Inflammatory macrophage treated with lipopolysaccharide for 4 hours (primary cell): ENCODE measurements around the gene MAML2.

ENCODE experiments used
- DNase-seq: peaks from one replicate; pipeline ENCODE4 v3.0.0-alpha.2; 2020

MAML2 gene

DNA sequence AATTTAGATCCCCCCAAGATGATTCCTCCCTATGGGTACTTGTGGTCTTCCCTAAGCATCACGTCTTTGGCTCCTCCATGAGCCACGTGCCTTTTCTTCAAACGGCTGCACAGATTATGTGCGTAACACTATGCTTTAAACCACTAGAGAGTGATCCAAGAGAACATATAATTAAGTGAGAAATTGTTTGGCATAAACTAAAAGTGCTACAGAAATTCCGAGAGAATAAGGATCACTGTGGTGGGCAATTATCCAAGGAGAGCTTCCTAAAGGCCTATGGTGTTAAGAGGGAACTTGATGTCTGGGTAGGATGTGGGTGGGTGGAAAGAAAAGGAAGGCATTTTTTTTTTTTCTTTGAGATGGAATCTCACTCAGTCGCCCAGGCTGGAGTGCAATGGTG is 110.9 kb downstream of the MAML2 start:
- no peak for DNase-seq

DNA sequence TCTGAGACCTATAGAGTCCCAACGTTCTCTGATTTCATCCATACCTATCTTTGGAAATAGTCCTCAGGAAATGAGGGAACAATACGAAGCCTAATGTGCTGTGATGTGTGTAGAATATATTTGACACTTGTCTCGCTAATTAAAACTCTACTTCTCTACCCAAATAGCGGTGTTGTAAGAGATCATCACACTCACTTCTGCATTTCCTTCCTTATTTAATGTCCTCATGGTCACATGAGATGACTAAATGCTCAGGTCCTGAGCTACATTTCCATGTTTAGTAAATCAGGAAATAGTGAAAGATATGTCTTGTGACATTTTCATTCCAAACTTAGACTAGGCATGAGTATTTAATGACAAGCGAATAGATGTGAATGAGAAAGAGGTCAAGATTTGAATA is 112.3 kb downstream of the MAML2 start:
- DNase-seq = peak; percentile 97

DNA sequence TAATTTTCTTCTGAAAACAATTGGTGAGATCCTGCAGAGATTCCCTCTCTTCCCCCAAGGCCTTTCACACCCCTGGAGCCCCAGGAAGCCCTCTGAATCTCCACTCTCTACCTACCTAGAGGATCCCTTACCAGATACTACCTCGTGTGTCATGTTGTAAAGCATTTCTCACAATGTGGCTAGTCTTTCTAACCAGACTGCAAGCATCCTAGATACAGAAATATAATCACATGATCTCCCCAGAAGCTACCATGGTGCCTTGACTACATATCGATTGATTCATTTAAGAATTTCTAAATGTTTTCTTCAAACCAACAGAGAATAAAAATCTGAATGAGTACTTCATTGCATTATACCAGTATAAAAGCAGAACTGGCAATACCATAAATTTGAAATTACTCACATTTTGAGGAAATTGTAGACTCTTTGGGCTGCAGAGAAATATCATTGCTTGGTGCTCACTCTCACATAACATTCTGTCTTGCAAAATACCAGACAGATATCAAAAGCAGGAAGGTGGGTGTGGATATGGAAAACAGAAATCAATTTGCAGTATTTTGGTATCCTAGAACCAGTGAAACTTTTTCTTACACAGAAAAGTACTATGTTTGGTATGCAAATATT is 113.5 kb downstream of the MAML2 start:
- peak; percentile 89 for DNase-seq

DNA sequence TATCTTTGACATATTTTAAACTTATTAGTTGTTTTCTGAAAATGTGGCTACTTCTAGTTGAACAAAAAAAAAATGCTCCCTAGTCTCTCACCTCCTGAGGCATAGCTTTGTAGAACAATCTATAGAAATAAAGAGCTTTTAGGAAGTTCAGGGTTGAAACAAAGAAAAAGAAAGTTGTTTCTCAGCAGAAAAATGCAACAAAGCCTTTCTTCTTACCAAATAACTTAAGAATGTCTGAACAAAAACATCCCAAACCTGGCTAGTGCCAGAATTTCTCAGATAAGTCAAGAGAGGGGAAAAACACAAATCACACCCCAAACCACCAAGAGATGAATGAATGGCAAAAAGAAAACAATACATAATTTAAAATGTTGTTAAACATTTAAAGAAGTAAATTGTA is 114.1 kb downstream of the MAML2 start:
- no peak for DNase-seq

DNA sequence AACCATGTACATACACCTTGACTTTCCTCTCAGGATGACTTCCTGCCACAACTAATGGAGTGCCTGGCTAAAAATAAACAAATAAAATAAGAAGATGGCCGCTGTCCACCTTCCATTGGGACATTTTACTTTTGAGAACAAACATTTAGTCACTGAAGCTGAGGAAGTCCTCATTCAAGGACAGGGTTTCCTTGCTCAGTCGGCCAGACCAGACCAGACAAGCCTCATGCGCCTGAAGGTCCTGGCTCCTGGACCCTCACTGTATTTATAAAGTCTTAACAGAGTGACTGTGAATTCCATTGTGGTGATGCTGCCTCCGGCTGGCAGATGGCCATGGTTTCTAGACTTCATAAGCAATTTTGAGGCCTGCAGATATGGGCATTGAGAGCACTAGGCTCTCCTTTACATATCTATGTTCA is 114.5 kb downstream of the MAML2 start:
- no peak for DNase-seq

DNA sequence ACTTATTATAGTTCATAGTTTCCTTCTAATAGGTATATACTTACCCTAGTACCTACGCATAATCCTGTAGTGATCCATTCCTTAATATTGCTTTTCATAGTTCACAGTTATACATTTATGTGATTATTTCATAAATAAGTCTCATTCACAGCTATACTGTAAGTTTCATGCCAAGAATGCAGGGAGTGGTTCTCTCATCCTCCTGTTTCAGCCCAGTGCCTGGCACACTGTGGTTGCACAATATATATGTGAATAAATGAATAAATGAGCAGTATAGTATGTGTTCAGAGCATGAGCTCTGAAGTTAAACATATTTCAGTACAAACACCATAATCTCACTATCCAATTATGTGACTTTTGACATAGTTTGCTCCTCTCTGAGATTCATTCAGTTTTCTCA is 115.8 kb downstream of the MAML2 start:
- DNase-seq = no peak

DNA sequence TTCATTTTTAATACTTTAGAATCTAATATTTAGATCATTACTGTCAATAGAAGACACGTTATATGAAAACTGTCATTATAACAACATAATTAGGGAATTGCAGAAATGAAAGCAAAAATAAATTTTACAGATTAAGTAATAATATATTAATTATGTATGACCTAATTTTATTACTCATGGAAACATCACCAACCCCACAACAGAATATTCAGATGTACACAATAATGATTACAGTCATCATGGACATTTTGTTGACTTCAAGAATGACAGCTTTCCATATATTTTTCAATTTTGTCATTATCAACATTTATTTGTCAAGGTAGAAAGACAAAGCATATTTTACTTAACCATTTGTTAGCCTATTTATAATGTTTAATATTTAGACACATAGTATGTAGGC is 119.9 kb downstream of the MAML2 start:
- DNase-seq = peak; percentile 73

DNA sequence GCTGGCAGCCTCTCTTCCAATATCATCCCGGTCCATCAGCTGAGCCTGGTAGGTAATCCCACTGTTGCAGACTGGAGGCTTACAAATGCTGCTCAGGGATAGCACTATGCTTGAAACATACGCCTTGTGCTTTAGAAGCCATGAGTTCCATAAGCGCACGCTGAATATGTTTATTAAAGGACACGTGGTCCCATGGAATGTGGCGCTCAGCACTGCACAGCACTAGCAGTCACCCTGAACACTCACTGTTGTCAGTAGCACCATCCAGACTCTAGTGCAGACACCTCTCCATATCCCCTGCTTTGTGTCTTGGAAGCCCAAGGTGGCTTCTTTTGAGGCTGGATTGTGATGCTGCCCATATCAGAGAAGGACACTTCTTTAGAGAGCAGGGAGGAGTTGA is 120.9 kb downstream of the MAML2 start:
- no peak for DNase-seq

DNA sequence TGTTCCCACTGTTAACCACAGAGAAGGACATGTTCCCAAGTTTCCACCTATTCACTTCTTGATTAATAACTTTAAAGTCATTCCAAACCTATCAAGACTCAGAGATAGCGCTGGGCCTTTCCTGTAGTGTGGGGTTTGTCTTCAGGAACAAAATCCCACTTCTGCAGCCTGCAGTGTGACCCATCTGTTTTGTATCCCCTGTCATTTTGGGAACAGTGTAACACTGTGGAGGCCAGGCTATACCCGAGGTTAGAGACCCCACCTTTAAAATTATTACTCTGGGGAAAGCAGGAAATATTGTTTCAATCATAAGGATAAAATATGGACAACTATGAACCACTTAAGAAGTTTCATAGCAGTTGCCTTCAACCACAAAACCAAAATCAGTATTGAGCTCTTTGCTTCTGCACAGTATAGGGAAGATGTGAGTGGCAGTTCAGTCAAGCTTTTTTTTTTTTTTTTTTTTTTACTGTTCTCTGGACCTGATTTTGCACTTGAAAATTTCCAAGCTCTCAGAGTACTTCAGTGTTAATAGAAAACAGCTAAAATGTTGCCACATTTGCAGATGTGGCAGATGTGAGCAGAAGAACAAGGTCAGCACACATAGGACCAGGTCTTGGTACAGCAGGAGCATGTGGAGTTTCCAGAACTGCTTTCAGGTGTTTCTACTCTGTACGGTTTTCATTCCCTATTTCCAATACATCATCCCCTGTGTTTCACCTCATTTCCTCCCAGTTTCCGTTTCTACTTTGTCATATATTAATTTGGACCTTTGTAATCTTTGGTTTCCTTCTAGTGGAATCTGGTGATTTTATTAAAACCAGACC is 121.5 kb downstream of the MAML2 start:
- no peak for DNase-seq

DNA sequence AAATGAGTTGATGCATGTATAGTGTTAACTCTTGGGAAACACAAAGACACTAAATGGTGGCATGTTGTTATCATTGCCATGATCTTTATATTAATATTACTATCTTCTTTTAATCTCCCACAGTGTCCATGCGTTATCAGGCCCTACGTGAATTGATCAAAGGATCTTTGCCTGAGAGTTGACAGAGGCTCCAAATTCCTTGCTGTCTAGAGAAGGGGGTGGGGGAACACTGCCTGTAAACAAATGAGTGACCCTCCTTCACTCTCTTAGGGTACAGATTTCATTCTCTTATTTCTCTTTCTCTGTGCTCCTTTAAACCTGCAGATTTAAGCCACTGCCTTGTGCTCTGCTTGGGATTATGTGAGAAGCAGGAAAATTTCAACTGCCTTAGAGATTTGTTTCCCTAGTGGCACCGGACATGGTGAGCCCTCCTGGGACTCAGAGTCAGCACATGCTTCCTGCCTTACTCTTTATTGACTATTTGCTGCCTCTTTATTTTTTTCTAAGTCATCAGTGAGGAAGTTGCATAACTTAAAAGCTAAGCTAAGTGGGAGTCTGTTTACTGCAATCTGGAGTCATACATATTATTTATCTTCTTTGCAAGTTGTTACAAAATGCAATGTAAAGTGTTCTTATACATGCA is 122.9 kb downstream of the MAML2 start:
- peak; percentile 83 for DNase-seq

DNA sequence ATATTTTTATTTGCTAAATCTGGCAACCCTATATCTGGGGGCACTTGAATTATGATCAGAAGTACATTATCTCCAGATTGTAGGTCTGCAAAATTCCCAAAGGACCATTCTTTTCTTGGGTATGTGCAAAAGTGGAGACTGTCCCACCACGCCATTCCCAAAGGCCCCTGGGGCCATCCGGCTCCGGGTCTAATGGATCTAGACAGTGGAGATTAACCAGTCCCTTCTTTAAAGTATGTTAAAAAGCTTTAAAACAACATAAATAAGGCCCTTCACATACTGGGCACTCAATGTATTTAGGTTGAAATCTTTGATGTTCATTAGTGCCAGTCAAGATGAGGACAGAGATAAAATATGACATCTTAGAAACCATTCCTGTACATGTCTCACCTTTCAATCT is 124.1 kb downstream of the MAML2 start:
- no peak for DNase-seq

DNA sequence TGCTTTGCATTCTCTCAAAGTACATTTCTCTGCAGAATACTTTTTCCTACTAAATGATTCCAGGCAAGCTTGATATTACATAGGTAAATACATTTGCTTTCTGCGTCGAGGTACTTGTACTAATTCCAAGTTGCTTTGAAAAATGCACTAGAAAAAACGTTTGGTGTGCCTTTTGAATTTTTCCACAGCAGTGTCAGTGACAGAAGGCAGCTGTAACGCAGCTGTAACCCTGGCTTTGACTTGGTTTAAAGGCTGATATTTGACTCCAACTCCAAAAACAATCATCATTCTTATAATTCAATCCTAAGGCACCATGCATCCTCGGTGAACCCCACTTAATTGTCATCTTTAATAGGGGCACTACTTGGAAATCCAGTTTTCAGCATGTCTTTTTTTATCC is 125.0 kb downstream of the MAML2 start:
- no peak for DNase-seq

DNA sequence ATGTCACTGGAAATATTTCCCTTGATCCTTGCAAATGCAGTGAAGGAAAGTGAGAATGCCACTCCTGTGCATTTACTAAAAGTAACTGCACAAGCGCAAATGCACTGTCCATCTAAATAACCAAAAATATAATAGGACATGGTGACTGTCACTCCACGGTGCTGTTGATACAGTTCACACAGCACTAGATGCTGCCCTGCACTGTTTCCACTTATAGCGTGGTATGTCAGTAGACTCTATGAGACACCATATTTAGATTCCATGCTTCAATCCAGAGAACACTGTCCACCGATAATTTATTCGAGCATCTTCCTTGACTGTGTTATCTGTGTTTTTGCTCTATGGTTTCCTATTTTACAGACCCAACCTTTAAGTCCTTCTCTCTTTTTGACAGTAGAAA is 125.8 kb downstream of the MAML2 start:
- DNase-seq = no peak

DNA sequence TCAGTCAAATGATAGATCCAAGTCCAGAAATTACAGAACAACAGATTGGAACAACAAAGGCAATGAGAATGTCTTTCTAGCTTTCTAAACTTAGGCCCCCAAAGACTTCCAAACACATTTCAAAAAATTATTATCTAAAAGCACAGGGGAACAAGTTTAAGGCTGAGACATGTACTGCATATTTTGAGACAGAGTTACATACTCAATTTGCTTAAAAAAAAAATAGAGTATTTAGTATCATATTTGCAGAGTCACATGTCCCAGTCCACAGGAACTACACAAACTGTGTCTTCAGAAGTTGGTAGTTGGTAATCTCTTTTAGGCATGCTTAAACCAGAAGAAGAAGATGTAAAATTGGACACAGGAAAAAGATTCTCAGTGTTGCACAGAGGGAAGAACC is 127.2 kb downstream of the MAML2 start:
- DNase-seq = no peak

DNA sequence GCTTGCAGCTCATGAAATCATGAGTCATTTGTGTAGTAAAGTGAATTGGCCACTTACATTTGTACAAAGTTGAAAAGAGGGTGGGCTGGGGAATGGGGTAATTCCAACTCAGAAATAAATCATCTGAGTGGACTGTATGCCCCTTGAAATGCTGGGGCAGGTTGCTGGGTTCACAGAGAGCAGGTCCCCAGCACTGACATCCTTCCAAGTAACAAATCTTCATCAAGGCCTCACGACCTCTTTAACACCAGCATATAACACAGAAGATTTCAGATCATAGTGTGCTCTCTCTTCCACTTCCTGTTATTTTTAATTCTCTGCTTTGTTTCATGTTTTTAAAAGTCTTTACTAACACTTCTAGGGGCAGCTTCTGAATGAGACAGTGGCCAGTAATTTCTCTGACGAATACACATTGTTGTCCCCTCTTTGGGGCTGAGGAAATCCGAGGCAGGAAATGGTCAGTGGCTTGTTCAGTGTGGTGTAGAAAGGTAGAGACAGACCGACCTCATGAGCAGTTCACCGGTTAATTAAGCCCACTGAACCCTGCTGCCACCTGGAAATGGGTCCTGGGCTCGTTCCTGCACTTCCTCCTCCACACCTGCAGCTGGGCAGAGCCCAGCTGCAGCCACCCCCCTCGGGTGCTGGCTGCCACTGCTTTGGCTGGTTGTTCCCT is 127.7 kb downstream of the MAML2 start:
- DNase-seq = no peak

DNA sequence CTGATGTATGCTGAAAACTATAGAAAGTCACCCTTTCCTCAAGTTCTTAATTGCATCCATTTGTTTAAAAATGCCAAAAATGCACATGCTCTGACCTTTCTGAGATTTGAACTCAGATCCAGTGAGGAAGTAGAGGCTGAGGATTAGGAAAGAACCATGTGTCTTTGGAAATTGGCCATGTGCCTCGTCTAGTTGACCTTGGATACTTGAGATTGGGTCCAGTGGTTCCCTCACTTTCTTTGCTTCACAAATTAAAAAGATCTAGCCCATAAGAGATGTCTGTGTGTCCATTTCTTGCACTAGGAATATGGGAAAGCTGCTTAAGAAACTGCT is 128.3 kb downstream of the MAML2 start:
- no peak for DNase-seq

DNA sequence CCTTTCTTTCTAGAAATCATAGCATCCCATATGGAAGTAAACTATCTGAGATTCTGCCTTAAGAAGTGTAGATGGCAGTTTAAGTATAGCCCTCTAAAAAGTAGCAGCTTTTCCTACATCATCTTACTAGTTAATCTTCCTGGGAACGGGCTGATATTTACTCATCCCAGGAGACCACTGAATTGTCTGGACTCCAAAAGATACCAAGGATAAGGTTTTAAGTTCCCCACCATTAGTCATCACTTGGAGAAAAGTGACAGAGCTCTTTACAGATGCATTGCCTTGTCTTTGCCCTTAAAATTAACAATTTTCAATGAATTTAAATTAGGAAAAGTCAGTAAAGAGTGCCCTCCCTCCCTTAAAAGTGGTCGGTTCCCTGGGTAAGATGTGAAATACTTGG is 129.5 kb downstream of the MAML2 start:
- DNase-seq = no peak

DNA sequence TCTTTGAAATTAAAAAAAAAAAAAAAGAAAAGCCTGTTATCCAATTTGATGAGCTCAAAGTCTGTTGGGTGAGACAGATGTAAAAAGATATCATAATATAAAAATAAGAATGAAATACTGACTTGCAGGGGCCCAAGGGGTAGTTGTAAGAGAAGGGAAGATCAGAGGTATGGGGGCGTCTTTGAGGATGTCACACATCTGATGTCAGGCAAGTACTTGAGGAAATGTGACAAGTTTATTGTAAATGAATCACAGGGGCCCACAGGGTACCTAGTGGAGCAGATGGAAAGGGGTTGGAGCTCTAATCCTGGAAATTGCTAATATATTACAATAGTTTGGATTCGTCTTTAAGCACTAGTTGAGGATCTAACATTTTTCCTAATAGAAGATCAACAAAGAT is 131.6 kb downstream of the MAML2 start:
- DNase-seq = peak; percentile 56

DNA sequence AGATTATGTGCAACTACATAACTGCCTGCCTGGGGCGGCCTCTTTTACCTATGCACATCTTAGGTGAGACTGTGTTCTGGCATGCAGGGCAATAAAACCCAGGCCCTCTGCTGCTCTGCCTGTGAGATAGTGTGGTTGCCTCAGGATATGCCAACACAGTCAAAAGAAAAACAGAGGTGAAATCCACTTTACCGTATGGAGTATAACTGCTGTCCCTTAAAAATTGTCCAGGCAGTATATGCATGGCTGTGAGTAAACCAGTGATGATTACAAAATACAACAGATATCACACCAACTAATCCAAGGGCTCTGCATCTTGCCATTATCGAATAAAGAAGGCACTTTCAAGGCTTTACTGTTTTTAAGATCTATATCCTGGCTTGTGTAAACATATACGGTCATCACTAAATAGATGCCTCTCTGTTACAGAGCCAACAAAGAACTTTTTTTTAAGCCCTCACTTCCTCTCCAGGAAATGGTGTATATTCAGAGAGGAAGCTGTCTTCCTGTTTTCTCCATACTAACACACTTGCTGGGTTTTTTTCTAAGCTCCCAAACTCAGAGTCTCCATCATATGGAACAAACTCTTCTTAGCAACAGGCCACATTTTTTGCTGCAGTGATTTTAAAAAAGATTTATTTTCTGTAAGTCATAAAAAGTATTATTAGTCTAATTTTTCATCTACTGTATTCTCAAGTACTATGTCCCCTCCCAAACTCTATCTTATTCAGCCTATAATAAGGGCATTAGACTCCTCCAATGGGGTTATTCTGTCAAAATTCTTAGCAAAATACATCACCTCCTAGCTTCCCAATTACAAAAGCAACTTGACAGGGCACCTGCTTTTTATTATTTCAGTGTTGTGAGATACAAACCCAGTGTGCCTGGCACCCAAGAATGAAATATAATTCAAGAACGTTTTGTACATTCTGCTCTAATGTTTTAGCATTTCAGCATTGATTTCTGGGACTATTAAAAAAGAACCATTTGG is 135.2 kb downstream of the MAML2 start:
- peak; percentile 61 for DNase-seq

DNA sequence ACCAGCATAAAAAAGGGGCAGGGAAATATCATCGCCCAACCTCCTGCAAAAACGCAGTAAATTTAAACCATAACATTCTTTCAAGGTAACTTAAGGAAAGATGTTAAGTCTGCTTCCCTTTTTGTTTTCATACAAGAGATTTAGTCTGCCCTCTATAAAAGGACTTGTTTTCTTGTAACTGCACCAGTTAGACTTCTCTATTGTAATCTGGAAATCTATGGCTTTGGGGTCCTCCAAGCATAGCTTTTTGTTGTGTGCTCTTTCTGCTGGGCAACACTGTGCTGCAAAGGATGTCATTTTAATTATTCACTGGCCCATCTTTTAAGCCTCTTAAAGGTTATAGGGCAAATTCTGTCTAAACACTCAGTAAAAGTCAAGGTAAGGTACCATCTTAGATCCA is 136.0 kb downstream of the MAML2 start:
- no peak for DNase-seq

DNA sequence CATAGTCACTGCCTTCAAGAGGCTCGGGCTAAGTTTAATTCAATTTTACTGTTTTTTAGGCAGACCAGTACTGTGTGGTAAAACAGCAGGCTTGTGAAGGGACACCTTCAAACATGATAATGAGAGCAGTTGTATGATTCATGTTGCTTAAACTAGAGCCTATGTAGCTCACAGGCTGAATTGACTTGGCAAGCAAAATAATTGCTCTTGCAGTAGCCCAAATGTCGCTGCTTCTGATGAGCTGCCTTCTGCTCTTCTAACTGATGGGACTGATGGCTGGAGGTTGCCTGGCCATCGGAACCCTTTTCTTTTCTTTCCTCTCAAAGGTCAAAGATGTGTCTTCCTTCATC is 137.6 kb downstream of the MAML2 start:
- no peak for DNase-seq

DNA sequence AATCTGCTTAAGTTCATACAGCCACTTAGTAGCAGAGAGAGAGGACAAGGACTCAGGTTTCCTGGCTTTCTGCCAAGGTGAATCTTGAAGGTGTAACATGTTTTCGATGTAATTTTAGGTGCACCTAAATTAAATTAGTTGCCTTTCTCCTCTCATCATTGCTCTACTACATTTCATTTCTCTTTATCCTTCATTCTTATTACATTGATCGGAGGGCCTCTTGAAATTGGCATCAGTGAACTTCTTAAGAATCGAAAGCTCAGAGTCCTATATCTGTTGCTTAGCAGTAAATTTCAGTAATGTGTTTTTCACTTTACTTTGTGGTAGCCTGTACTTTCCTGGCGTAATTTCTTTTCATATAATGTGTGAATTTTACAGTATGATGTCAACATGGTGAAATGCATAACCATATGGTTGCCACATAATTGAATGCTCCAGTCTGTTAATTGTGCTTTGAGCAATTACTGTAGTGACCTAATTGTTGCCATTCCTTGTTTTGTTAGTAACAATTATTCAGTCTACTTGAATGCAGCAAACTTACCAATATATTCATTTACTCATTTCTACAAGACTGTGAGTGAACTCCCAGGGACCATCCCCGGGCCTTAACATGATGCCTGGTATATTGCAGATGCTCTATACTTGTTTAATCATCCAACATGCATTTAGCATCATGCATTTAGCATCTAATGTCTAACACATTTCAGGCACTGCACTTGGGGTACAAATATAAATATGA is 138.1 kb downstream of the MAML2 start:
- DNase-seq = peak; percentile 53
